Measurements from ENCODE around the gene RFC5.

DNA sequence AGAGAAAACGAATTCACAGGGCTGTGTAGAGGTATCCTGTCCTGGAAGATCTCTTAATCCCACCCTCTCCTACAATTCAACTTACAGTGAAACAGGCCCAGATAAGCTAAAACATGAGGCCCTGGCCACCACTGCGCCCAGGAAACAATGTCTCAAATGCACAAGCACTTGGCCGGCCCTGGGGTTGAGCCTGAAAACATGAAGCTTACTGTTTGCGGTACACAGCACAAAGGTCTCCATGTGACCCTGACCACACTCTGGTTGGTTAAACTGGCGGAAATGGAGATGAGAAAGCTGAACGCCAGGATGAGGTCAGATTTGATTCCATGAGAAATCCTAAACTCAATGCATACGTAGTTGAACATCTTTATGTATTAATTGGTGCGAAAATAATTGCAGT lies 28.1 kb downstream of the RFC5 start:
- TF ChIP-seq, protein P1, sequence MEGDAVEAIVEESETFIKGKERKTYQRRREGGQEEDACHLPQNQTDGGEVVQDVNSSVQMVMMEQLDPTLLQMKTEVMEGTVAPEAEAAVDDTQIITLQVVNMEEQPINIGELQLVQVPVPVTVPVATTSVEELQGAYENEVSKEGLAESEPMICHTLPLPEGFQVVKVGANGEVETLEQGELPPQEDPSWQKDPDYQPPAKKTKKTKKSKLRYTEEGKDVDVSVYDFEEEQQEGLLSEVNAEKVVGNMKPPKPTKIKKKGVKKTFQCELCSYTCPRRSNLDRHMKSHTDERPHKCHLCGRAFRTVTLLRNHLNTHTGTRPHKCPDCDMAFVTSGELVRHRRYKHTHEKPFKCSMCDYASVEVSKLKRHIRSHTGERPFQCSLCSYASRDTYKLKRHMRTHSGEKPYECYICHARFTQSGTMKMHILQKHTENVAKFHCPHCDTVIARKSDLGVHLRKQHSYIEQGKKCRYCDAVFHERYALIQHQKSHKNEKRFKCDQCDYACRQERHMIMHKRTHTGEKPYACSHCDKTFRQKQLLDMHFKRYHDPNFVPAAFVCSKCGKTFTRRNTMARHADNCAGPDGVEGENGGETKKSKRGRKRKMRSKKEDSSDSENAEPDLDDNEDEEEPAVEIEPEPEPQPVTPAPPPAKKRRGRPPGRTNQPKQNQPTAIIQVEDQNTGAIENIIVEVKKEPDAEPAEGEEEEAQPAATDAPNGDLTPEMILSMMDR (IDR thresholded peaks at IDR 0.05) = no peak
- TF ChIP-seq POLR2A (IDR thresholded peaks at IDR 0.05) = no peak
